Activated B cell treated with CpG ODN at 0.5 μM for 24 hours (primary cell): Measurements from ENCODE around the gene SCN1B. TPM values are rescaled to one million over a fixed set of nuclear protein-coding genes. Genes with fewer than 3 reads are reported as not detected.
"Not testable (repeated sequence)": the region's sequence is repeated elsewhere in the genome, so short reads cannot be mapped to it uniquely, and the experiment has no call there.

Source experiments
- ATAC-seq: fragments of 200-7000 bp; cut with Tn5 transposase; one replicate; pipeline ENCODE4 v1.10.0; 2021; ENCODE audit warnings: low read depth, mild to moderate bottlenecking, moderate library complexity
- CTCF ChIA-PET: fragments of 350-600 bp; sonication (Branson Sonifier 250); formaldehyde crosslinking; loops from one replicate; lab custom pipeline; 2021; ENCODE audit warnings: antibody characterized with exemption; lab: Charles Lee
- POLR2A ChIA-PET: fragments of 350-600 bp; sonication (Branson Sonifier 250); formaldehyde crosslinking; loops from one replicate; lab custom pipeline; 2021; ENCODE audit warnings: antibody characterized with exemption; lab: Charles Lee
- DNase-seq: peaks from one replicate; pipeline ENCODE4 v3.0.0; 2022
- H3K27ac Mint-ChIP-seq: one replicate; pipeline ENCODE4 v1.8.0; 2020; ENCODE audit warnings: mixed read lengths
- H3K27me3 Mint-ChIP-seq: one replicate; pipeline ENCODE4 v1.8.0; 2021; ENCODE audit warnings: mixed read lengths
- H3K36me3 Mint-ChIP-seq: one replicate; pipeline ENCODE4 v1.8.0; 2021; ENCODE audit warnings: low read depth, mixed read lengths
- H3K4me1 Mint-ChIP-seq: one replicate; pipeline ENCODE4 v1.8.0; 2021; ENCODE audit warnings: mixed read lengths
- H3K4me3 Mint-ChIP-seq: one replicate; pipeline ENCODE4 v1.8.0; 2020; ENCODE audit warnings: mild to moderate bottlenecking, mixed read lengths
- H3K9me3 Mint-ChIP-seq: one replicate; pipeline ENCODE4 v1.8.0; 2020; ENCODE audit warnings: mixed read lengths
- intact Hi-C: fragments of 100-400 bp; cut with micrococcal nuclease; formaldehyde crosslinking; loops from one replicate; pipeline ENCODE4 v1.15.1; 2024
- total RNA-seq: library from RNA; stranded (reverse); gene quantifications from 2 replicates; pipeline ENCODE4 v1.2.3, GENCODE V29; 2022
- TF ChIP-seq, protein P1 (sequence below): fragments of 200-600 bp; IDR thresholded peaks from one replicate; pipeline ENCODE4 v1.8.0; 2022; ENCODE audit warnings: antibody characterized with exemption, mild to moderate bottlenecking

SCN1B gene
- total RNA-seq, 1 donor from 2014 or later = 0.47 TPM

DNA sequence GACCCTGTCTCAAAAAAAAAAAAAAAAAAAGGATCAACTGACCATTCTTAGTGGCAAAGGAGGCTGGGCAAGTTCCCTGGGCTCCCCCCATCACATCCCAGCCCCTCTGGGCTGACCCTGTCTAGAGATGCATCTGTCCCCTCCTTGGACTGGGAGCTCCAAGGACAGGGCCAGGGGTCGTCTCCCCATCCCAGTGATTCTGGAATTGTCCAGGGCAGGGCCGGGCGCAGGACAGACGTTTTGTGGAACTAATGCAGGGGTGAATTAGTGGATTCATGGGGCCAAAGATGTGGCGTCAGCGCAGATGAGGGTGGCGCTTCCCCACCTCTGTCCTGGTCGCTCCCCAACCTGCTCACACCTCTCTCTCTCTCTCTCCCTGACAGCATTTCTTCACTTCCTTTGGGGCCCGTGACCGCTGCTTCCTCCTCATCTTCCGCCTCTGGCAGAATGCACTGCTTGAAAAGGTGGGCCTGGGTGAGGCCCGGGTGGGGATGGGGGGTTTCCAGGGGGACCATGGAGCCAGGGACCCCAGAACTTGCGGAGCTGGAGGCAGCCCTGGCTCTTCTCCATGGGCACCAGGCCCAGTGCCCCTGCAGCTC is 19.1 kb upstream of the SCN1B start:
- Mint-ChIP-seq H3K27ac (no peak overlapping the region), H3K9me3 (no peaks in the 10 kb centered on the region), H3K27me3 (no peaks in the 10 kb centered on the region), H3K4me1 (peaks cover 29% of the 10 kb centered on the region), H3K4me3 (no peak overlapping the region), H3K36me3 (peaks cover 68% of the 10 kb centered on the region)
- no peak for ATAC-seq
- intact Hi-C loops = no loop called here
- TF ChIP-seq, protein P1, sequence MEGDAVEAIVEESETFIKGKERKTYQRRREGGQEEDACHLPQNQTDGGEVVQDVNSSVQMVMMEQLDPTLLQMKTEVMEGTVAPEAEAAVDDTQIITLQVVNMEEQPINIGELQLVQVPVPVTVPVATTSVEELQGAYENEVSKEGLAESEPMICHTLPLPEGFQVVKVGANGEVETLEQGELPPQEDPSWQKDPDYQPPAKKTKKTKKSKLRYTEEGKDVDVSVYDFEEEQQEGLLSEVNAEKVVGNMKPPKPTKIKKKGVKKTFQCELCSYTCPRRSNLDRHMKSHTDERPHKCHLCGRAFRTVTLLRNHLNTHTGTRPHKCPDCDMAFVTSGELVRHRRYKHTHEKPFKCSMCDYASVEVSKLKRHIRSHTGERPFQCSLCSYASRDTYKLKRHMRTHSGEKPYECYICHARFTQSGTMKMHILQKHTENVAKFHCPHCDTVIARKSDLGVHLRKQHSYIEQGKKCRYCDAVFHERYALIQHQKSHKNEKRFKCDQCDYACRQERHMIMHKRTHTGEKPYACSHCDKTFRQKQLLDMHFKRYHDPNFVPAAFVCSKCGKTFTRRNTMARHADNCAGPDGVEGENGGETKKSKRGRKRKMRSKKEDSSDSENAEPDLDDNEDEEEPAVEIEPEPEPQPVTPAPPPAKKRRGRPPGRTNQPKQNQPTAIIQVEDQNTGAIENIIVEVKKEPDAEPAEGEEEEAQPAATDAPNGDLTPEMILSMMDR = no peak
- ChIA-PET POLR2A (interaction anchor here (1.0 kb wide), 1 partner anchor 7 kb away, joined by 3 read pairs; no protein-coding TSS in a partner anchor), CTCF (interaction anchor here (2.5 to 5.5 kb wide), 2 partner anchors 10 to 39 kb away, joined by 8 to 48 read pairs; no protein-coding TSS in a partner anchor)
- DNase-seq = no peak

DNA sequence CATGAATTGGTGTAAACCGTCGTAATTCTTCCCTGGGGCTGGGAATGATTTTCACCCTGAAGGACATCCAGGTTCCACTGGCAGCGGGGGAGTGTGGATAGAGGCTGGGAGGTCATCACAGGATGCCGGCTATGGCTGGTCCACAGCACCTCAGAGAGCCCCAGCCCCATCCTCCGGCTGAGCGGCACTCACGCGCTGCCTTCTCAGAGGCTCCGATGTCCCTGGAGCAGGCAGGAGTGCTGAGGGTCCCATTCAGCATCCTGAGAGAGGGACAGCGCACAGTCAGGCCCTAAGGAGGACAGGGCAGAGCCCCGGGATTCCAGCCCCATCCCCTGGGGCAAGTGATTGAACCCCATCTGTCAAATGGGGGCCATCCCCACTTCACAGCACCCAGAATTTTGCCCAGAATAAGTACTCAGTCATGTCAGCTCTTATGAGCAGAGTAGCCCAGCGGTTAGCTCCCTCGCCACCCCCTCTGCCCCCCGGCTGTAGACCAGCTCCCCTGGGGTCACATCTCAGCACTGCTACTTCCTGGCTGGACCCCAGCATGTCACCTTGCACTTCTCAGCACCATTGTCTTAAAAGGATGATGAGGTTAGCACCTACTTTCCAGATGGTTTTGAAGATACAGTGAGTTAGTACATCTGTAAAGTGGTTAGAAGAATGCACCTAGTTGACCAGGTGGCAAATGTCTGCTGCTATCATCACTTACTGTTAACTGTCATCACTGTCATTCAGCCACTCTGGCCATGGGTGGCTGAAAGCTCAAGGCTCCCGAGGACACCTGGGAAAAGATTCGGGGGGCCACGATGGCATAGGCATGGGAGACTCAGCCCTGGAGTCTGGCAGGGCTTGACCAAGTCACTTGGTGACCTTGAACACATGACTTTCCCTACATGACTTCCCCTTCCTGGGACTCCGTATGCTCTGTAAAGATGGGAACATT is 18.3 kb upstream of the SCN1B start:
- ATAC-seq (no peak), DNase-seq (no peak)
- H3K4me3 Mint-ChIP-seq = no peak overlapping the region
- peaks cover 25% of the 10 kb centered on the region for H3K4me1 Mint-ChIP-seq
- H3K27ac Mint-ChIP-seq = no peak overlapping the region
- H3K27me3 Mint-ChIP-seq = no peaks in the 10 kb centered on the region
- no peaks in the 10 kb centered on the region for H3K9me3 Mint-ChIP-seq
- intact Hi-C loops = no loop called here
- peaks cover 61% of the 10 kb centered on the region for H3K36me3 Mint-ChIP-seq
- ChIA-PET POLR2A (interaction anchor here (0.6 to 2.8 kb wide), 4 partner anchors 8 to 1103 kb away, joined by 3 to 12 read pairs (median 4); partner anchors contain the start of genes GRAMD1A and POLR2I), CTCF (interaction anchor here (0.9 to 5.5 kb wide), 3 partner anchors 11 to 49 kb away, joined by 4 to 48 read pairs (median 8); no protein-coding TSS in a partner anchor)
- TF ChIP-seq, protein P1 = no peak

DNA sequence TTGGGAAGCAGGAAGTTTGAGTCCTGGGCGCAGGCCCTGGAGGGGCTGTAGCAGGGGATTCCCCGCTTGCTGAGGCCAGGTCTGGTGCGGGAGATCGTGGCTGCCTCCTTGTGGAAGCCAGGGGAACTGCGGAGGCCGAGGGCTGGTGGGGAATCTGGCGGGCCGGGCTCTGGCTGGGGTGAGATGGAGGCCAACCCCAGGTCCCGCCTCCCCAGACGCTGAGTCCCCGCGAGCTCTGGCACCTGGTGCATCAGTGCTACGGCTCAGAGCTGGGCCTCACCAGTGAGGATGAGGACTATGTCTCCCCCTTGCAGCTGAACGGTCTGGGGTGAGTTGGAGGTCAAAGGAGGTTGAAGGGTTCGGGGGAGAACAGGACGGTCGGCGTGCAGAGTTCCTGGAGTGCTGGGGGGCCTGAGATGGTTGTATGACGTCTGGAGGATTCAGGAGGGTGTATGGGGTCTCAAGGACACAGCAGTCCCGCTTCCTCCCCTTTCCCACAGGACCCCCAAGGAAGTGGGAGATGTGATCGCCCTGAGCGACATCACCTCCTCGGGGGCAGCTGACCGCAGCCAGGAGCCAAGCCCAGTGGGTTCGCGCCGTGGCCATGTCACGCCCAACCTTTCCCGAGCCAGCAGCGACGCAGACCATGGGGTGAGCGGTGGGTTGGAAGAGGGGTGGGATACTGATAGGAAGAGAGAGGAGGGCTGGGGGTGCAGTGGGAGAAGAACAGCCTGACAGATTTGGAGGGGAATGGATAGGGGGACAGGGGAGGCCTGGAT is 17.0 kb upstream of the SCN1B start:
- ATAC-seq = peak; percentile 96
- peak; percentile 74 for DNase-seq
- Mint-ChIP-seq H3K9me3 (no peaks in the 10 kb centered on the region), H3K36me3 (peaks cover 68% of the 10 kb centered on the region), H3K4me3 (no peak overlapping the region), H3K27ac (no peak overlapping the region), H3K4me1 (peaks cover 31% of the 10 kb centered on the region), H3K27me3 (no peaks in the 10 kb centered on the region)
- ChIA-PET CTCF (interaction anchor here (0.9 to 5.5 kb wide), 4 partner anchors 12 to 50 kb away, joined by 4 to 48 read pairs (median 6); no protein-coding TSS in a partner anchor), POLR2A (interaction anchor here (1.2 to 2.8 kb wide), 2 partner anchors 13 to 1102 kb away, joined by 3 to 12 read pairs; partner anchors contain the start of genes GRAMD1A and POLR2I)
- intact Hi-C loops = loop anchor here (1.0 kb wide), 1 partner anchor 40 kb away; no protein-coding TSS in a partner anchor
- TF ChIP-seq, protein P1 = peak; percentile 61

DNA sequence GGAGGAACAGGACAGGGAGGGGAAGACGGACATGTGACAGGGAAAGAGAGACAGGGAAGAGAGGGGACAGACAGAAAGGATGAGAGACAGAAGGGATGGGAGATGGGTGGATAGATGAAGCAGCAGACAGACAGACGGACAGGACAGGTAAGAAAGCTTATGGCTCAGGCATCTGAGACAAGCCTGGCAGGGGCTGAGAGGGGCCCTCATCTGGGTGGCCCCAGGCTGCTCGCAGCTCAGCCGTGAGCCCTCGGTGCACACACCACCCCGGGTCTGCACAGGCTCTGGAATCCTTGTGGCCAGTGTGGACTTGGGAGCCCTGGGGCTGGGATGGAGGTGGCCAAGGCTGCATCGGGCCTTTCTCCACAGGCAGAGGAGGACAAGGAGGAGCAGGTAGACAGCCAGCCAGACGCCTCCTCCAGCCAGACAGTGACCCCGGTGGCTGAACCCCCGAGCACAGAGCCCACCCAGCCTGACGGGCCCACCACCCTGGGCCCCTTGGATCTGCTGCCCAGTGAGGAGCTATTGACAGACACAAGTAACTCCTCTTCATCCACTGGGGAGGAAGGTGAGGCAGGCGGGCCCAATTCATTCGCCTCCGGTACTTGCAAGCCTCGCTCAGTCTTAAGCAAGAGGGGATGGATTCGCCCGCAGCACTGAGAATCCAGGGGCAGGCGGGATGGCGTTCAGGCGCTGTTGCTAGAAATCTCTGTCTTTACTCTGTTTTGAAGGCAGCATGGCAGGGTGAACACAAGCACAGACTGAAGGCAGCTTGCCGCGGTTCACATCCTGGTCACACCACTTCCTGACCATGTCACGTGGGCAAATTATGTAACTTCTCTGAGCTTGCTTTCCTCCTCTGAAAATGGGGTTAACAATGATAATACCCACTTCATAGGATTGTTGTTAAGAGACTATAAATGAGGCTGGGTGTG is 16.2 kb upstream of the SCN1B start:
- POLR2A ChIA-PET = interaction anchor here (0.8 to 2.8 kb wide), 3 partner anchors 14 to 42 kb away, joined by 3 to 12 read pairs (median 4); partner anchors contain the start of gene GRAMD1A
- Mint-ChIP-seq H3K27ac (peak overlapping the region; percentile 70), H3K9me3 (no peaks in the 10 kb centered on the region), H3K4me1 (peaks cover 31% of the 10 kb centered on the region), H3K27me3 (no peaks in the 10 kb centered on the region), H3K36me3 (peaks cover 73% of the 10 kb centered on the region), H3K4me3 (no peak overlapping the region)
- no peak for ATAC-seq
- CTCF ChIA-PET = interaction anchor here (0.9 to 5.5 kb wide), 4 partner anchors 13 to 374 kb away, joined by 3 to 48 read pairs (median 4); no protein-coding TSS in a partner anchor
- no peak for DNase-seq
- intact Hi-C loops = loop anchor here (1.0 kb wide), 1 partner anchor 41 kb away; no protein-coding TSS in a partner anchor
- TF ChIP-seq, protein P1 = no peak

DNA sequence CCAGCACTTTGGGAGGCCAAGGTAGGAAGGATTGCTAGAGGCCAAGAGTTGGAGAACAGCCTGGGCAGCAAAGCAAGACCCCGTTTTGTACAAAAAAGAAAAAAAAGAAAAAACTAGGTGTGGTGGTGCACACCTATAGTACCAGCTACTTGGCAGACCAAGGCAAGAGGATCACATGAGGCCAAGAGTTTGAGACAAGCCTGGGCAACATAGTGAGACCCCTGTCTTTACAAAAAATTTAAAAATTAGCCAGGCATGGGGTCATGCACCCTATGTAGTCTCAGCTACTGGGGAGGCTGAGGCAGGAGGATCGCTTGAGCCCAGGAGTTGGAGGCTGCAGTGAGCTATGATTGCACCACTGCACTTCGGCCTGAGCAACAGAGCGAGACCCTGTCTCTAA is 15.5 kb upstream of the SCN1B start:
- H3K36me3 Mint-ChIP-seq = peaks cover 73% of the 10 kb centered on the region
- intact Hi-C loops, H3K27me3 Mint-ChIP-seq, DNase-seq, H3K4me3 Mint-ChIP-seq, H3K9me3 Mint-ChIP-seq, ATAC-seq: not testable (repeated sequence)
- peaks cover 31% of the 10 kb centered on the region for H3K4me1 Mint-ChIP-seq
- H3K27ac Mint-ChIP-seq = peak overlapping the region; percentile 70
- ChIA-PET CTCF (interaction anchor here (0.9 to 5.5 kb wide), 3 partner anchors 12 to 375 kb away, joined by 4 to 48 read pairs (median 4); no protein-coding TSS in a partner anchor), POLR2A (interaction anchor here (0.8 to 2.8 kb wide), 3 partner anchors 14 to 42 kb away, joined by 3 to 12 read pairs (median 4); partner anchors contain the start of gene GRAMD1A)
